Activated effector memory CD4-positive, alpha-beta T cell treated with anti-CD3 and anti-CD28 coated beads, Interleukin-2, amount 50 U/mL, for 16 hours (primary cell): ENCODE data around the gene SLC16A3.

ENCODE experiments used
- DNase-seq: peaks from one replicate; pipeline ENCODE4 v3.0.0-alpha.2; 2020

Gene SLC16A3

DNA sequence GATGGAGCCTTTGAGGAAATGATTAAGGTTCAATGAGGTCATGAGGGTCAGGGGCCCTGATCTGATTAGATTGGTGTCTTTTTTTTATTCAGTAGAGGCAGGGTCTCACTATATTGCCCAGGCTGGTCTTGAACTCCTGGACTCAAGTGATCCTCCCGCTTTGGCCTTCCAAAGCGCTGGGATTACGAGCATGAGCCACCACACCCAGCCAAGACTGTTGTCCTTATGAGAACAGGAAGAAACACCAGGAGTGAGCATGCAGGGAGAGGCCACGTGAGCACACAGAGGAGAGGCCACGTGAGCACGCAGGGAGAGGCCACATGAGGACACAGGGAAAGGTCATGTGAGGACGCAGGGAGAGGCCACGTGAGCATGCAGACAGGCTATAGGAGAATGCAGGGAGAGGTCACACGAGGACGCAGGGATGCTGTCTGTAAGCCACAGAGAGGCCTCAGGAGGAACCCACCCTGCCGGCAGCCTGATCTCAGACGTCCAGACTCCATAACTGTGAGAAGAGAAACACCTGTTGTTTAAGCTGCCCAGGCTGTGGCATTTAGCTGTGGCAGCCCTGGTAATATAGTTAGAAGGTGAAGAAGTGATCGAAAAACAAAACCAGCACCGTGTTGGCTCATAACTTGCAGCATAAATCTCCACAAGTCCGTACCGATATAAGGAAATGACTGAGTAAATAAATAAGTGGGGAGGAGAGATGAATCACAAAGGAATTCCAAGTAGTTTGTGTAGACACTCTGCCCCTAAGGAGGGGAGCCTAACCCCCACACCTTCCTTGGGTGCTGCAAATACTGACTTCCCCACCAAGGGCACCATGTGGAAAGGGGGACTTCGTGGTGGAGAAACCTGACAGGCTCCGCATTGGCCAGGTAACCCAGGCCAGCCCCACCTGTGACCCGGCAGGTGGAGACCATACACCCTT lies 59.3 kb downstream of the SLC16A3 start:
- no peak for DNase-seq
